ENCODE measurements around the gene DUSP7.

- TF ChIP-seq CC2D1A (IDR thresholded peaks at IDR 0.05) (no peak), TBP (optimal IDR thresholded peaks at IDR 0.05; ENCODE audit: low read depth, low read length) (no peak), MTF1 (CRISPR knock-in tag; IDR thresholded peaks at IDR 0.05; ENCODE audit: borderline replicate concordance) (no peak), PATZ1 (CRISPR knock-in tag; IDR thresholded peaks at IDR 0.05; ENCODE audit: borderline replicate concordance) (no peak), NBN (IDR thresholded peaks at IDR 0.05; ENCODE audit: low read depth) (no peak), JUNB (CRISPR knock-in tag; conservative IDR thresholded peaks at IDR 0.05) (no peak), NEUROD1 (IDR thresholded peaks at IDR 0.05; ENCODE audit: borderline replicate concordance, low read depth, low read length, partially characterized antibody) (no peak), XRCC3 (IDR thresholded peaks at IDR 0.05) (no peak), HNRNPH1 (optimal IDR thresholded peaks at IDR 0.05; ENCODE audit: low read depth, low read length) (no peak), ZNF77 (CRISPR knock-in tag; IDR thresholded peaks at IDR 0.05) (no peak), ZC3H11A (IDR thresholded peaks at IDR 0.05; ENCODE audit: low read depth, low read length) (no peak)
Observed at GRCh38 chr3:52032702-52033408, 23.5 kb downstream of the DUSP7 start.
